ENCODE data around the gene PPP2R3C. TPM values are rescaled to one million over a fixed set of nuclear protein-coding genes. Genes with fewer than 3 reads are reported as not detected.

The PPP2R3C gene
- total and polyA plus RNA-seq, 2 of the 4 experiments (the other 2 are of a cell fraction): 15.9 to 17.0 TPM

GRCh38 chr14:35158491-35158890 is 36.7 kb upstream of the PPP2R3C start:
- Histone ChIP-seq H4K20me1 (ENCODE audit: insufficient read depth, low read length) (no peaks in the 10 kb centered on the region), H4K8ac (ENCODE audit: low read depth in 2 of 2, low read length in 2 of 2) (0 out of 4 replicates have a peak overlapping the region, but pooled peaks of 1 of the 2 experiments have one; percentile 66), H4K91ac (ENCODE audit: insufficient read depth, low read depth, low read length) (no peak overlapping the region), H3K23ac (ENCODE audit: low read depth, low read length) (peak overlapping the region; percentile 1; the same call in 1 of the 2 replicates), H2BK15ac (ENCODE audit: low read depth, low read length) (peak overlapping the region; percentile 96; the same call in 1 of the 3 replicates), H3K14ac (replicated peaks; ENCODE audit: low read depth, low read length) (no peak overlapping the region), H2BK5ac (ENCODE audit: low read depth, low read length, poor library complexity, severe bottlenecking) (no peak overlapping the region), H3K9me1 (ENCODE audit: insufficient read depth, low read length) (peaks cover 7% of the 10 kb centered on the region), H3K4me1 (ENCODE audit: control insufficient read depth, insufficient read depth, low read length) (peaks cover 13% of the 10 kb centered on the region), H3K56ac (ENCODE audit: extremely low read depth, insufficient read depth, low read length) (no peak overlapping the region), H3K79me1 (ENCODE audit: low read depth in 1 of 2, low read length in 2 of 2) (peaks cover 5 to 35% of the 10 kb centered on the region in 2 experiments), H3K4ac (ENCODE audit: low read depth, low read length) (no peak overlapping the region), H3K27me3 (ENCODE audit: control insufficient read depth, insufficient read depth, low read length) (no peaks in the 10 kb centered on the region), H2AFZ (replicated peaks; ENCODE audit: low read length, poor library complexity) (no peak overlapping the region), H3K27ac (ENCODE audit: insufficient read depth, low read length) (no peak overlapping the region), H2BK20ac (ENCODE audit: low read depth, low read length) (peak overlapping the region; percentile 39; the same call in 1 of the 2 replicates), H3K9me3 (ENCODE audit: control insufficient read depth, insufficient read depth, low read length) (no peaks in the 10 kb centered on the region), H3K36me3 (ENCODE audit: control insufficient read depth, insufficient read depth, low read length) (peaks cover 3% of the 10 kb centered on the region), H4K5ac (ENCODE audit: low read depth, low read length) (no peak overlapping the region), H2AK9ac (replicated peaks; ENCODE audit: low read depth, low read length, poor library complexity) (no peak overlapping the region), H3K4me2 (ENCODE audit: low read depth, low read length) (no peak overlapping the region), H2BK120ac (ENCODE audit: low read depth, low read length) (peak overlapping the region; percentile 79; the same call in 1 of the 2 replicates), H3K9ac (ENCODE audit: low read depth, low read length) (no peak overlapping the region), H2AK5ac (ENCODE audit: low read depth, low read length) (no peak overlapping the region), H3K18ac (ENCODE audit: low read depth, low read length) (peak overlapping the region; percentile 14; the same call in 1 of the 2 replicates), H3K4me3 (ENCODE audit: insufficient read depth, low read depth, low read length) (no peak overlapping the region)
- ChIA-PET CTCF (no interaction called here), POLR2A (ENCODE audit: unreplicated experiment) (no interaction called here)
- WGBS, 2 experiments (ENCODE audit: extremely low coverage in 2 of 2, insufficient read length in 1 of 2): no CpG with 5 or more reads among the region's 2 CpGs
- DNase-seq: no peak
- ATAC-seq (ENCODE audit: low read depth): no peak
- TF ChIP-seq RAD21 (IDR thresholded peaks at IDR 0.05; ENCODE audit: low read length) (no peak), CEBPB (IDR thresholded peaks at IDR 0.05; ENCODE audit: low read depth, low read length) (no peak), FOS (IDR thresholded peaks at IDR 0.05; ENCODE audit: low read depth, low read length) (no peak), MAFK (IDR thresholded peaks at IDR 0.05; ENCODE audit: low read depth, low read length) (no peak), MAZ (IDR thresholded peaks at IDR 0.05; ENCODE audit: borderline replicate concordance, low read depth, low read length) (no peak), BHLHE40 (IDR thresholded peaks at IDR 0.05; ENCODE audit: low read depth, low read length) (no peak), CHD1 (IDR thresholded peaks at IDR 0.05; ENCODE audit: low read depth, low read length) (no peak), POLR2A (IDR thresholded peaks at IDR 0.05; ENCODE audit: low read depth, low read length) (no peak), NFE2L2 (IDR thresholded peaks at IDR 0.05; ENCODE audit: low read depth, low read length) (no peak), SMC3 (IDR thresholded peaks at IDR 0.05; ENCODE audit: low read depth, low read length) (no peak), RCOR1 (IDR thresholded peaks at IDR 0.05; ENCODE audit: insufficient replicate concordance, low read length) (no peak), ELK1 (IDR thresholded peaks at IDR 0.05; ENCODE audit: borderline replicate concordance, low read depth, low read length) (no peak)
- TF ChIP-seq, protein P1, sequence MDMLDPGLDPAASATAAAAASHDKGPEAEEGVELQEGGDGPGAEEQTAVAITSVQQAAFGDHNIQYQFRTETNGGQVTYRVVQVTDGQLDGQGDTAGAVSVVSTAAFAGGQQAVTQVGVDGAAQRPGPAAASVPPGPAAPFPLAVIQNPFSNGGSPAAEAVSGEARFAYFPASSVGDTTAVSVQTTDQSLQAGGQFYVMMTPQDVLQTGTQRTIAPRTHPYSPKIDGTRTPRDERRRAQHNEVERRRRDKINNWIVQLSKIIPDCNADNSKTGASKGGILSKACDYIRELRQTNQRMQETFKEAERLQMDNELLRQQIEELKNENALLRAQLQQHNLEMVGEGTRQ (IDR thresholded peaks at IDR 0.05; ENCODE audit: low read depth, low read length): no peak
- TF ChIP-seq, protein P2, sequence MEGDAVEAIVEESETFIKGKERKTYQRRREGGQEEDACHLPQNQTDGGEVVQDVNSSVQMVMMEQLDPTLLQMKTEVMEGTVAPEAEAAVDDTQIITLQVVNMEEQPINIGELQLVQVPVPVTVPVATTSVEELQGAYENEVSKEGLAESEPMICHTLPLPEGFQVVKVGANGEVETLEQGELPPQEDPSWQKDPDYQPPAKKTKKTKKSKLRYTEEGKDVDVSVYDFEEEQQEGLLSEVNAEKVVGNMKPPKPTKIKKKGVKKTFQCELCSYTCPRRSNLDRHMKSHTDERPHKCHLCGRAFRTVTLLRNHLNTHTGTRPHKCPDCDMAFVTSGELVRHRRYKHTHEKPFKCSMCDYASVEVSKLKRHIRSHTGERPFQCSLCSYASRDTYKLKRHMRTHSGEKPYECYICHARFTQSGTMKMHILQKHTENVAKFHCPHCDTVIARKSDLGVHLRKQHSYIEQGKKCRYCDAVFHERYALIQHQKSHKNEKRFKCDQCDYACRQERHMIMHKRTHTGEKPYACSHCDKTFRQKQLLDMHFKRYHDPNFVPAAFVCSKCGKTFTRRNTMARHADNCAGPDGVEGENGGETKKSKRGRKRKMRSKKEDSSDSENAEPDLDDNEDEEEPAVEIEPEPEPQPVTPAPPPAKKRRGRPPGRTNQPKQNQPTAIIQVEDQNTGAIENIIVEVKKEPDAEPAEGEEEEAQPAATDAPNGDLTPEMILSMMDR (conservative IDR thresholded peaks at IDR 0.05; ENCODE audit: low read depth, low read length): no peak
- dilution Hi-C loops (cut with HindIII; ENCODE audit: low sequenced_read_pairs, unreplicated experiment) (no loop called here), in situ Hi-C loops (cut with MboI; ENCODE audit: low sequenced_read_pairs) (no loop called here), intact Hi-C loops (cut with micrococcal nuclease) (loop anchor here (5.0 kb wide), 1 partner anchor 134 kb away; the partner anchor contains the start of gene PSMA6)
- no TSS peak for BruUV-seq (replicated peaks)
